CD4-positive, alpha-beta memory T cell (primary cell): ENCODE results near the gene CERT1. TPM values are rescaled to one million over a fixed set of nuclear protein-coding genes. Genes with fewer than 3 reads are reported as not detected.

Source experiments
- CTCF ChIA-PET: fragments of 350-600 bp; sonication (Branson Sonifier 250); formaldehyde crosslinking; loops from one replicate; lab custom pipeline; 2021; ENCODE audit warnings: inconsistent platforms; ENCODE audit not compliant: partially characterized antibody; lab: Charles Lee
- POLR2A ChIA-PET: fragments of 350-600 bp; sonication (Branson Sonifier 250); formaldehyde crosslinking; loops from one replicate; lab custom pipeline; 2021; ENCODE audit not compliant: partially characterized antibody; lab: Charles Lee
- DNase-seq, 5 donors: peaks; one replicate each; pipeline versions ENCODE4 v3.0.0 to v3.0.0-alpha.2; 2020 to 2022; ENCODE audit warnings: mixed read lengths in 1 of 5
- H3K27ac ChIP-seq: one replicate; pipeline ENCODE4 v1.7.0; 2013; ENCODE audit warnings: low read depth, low read length
- H3K27me3 ChIP-seq: 2 replicates; pipeline ENCODE4 v1.7.0; 2013; ENCODE audit warnings: mild to moderate bottlenecking, low read length, moderate library complexity; ENCODE audit not compliant: insufficient read depth
- H3K36me3 ChIP-seq: 2 replicates; pipeline ENCODE4 v1.7.0; 2013; ENCODE audit warnings: mild to moderate bottlenecking, low read length, moderate library complexity; ENCODE audit not compliant: insufficient read depth
- H3K4me1 ChIP-seq: 2 replicates; pipeline ENCODE4 v1.7.0; 2013; ENCODE audit warnings: mild to moderate bottlenecking, low read length, moderate library complexity; ENCODE audit not compliant: insufficient read depth
- H3K4me3 ChIP-seq, 2 donors: one replicate each; pipeline ENCODE4 v1.7.0; 2013; ENCODE audit warnings: low read length in 2 of 2, mild to moderate bottlenecking in 1 of 2
- H3K9me3 ChIP-seq, 2 donors: one replicate each; pipeline ENCODE4 v1.7.0; 2013; ENCODE audit warnings: low read length in 2 of 2, control low read depth in 1 of 2; ENCODE audit not compliant: control insufficient read depth in 1 of 2
- H3K27ac Mint-ChIP-seq, 7 donors: one replicate each; pipeline ENCODE4 v1.8.0; 2020 to 2021; ENCODE audit warnings: mixed read lengths in 7 of 7, mild to moderate bottlenecking in 6 of 7, inconsistent platforms in 3 of 7, moderate library complexity in 3 of 7
- H3K27me3 Mint-ChIP-seq, 2 donors: one replicate each; pipeline ENCODE4 v1.8.0; 2020 to 2021; ENCODE audit warnings: mixed read lengths in 2 of 2
- H3K36me3 Mint-ChIP-seq, 2 donors: one replicate each; pipeline ENCODE4 v1.8.0; 2020 to 2021; ENCODE audit warnings: mixed read lengths in 2 of 2, inconsistent platforms in 1 of 2, mild to moderate bottlenecking in 1 of 2
- H3K4me1 Mint-ChIP-seq, 4 donors: one replicate each; pipeline ENCODE4 v1.8.0; 2020 to 2021; ENCODE audit warnings: mixed read lengths in 4 of 4, mild to moderate bottlenecking in 1 of 4
- H3K4me3 Mint-ChIP-seq, 8 donors: one replicate each; pipeline ENCODE4 v1.8.0; 2020 to 2021; ENCODE audit warnings: mixed read lengths in 8 of 8, mild to moderate bottlenecking in 7 of 8, moderate library complexity in 6 of 8, inconsistent platforms in 3 of 8
- H3K9me3 Mint-ChIP-seq, 8 donors: one replicate each; pipeline ENCODE4 v1.8.0; 2020 to 2021; ENCODE audit warnings: mixed read lengths in 8 of 8, mild to moderate bottlenecking in 5 of 8, inconsistent platforms in 3 of 8, moderate library complexity in 1 of 8
- intact Hi-C: fragments of 100-400 bp; cut with micrococcal nuclease; formaldehyde crosslinking; loops from one replicate; pipeline ENCODE4 v1.15.1; 2023
- polyA plus RNA-seq, 2 donors: library from polyadenylated mRNA; unstranded; fragments of 300-500 nt; fragmentation: Illumina TruSeq; gene quantifications; one replicate each; pipeline ENCODE4 v1.2.3, GENCODE V29; 2021
- total RNA-seq, 2 experiments: library from RNA; stranded (reverse); gene quantifications; one replicate each; pipeline ENCODE4 v1.2.3, GENCODE V29; 2021

CERT1 gene
- total and polyA plus RNA-seq, 4 experiments from 2014 or later: 16.8 to 49.7 (median 33.2) TPM

GRCh38 chr5:75439276-75439675 is 72.2 kb downstream of the CERT1 start:
- no peaks in the 10 kb centered on the region for H3K4me1 ChIP-seq
- H3K27me3 Mint-ChIP-seq: no peaks in the 10 kb centered on the region
- no peaks in the 10 kb centered on the region for H3K27me3 ChIP-seq
- intact Hi-C loops: no loop called here
- ChIA-PET CTCF (no interaction called here), POLR2A (no interaction called here)
- H3K27ac Mint-ChIP-seq: peak overlapping the region in 1 of 7 donors; percentile 62
- no peak for DNase-seq
- no peaks in the 10 kb centered on the region for H3K9me3 ChIP-seq
- H3K27ac ChIP-seq: no peak overlapping the region
- peaks cover 10 to 16% (median 14%) of the 10 kb centered on the region in 4 donors for H3K4me1 Mint-ChIP-seq
- H3K36me3 Mint-ChIP-seq: peaks cover 19 to 41% of the 10 kb centered on the region in 2 donors
- no peak overlapping the region for H3K4me3 ChIP-seq
- H3K9me3 Mint-ChIP-seq: peaks cover 2 to 17% (median 6%) of the 10 kb centered on the region in 8 donors
- H3K36me3 ChIP-seq: no peaks in the 10 kb centered on the region
- H3K4me3 Mint-ChIP-seq: no peak overlapping the region

DNA sequence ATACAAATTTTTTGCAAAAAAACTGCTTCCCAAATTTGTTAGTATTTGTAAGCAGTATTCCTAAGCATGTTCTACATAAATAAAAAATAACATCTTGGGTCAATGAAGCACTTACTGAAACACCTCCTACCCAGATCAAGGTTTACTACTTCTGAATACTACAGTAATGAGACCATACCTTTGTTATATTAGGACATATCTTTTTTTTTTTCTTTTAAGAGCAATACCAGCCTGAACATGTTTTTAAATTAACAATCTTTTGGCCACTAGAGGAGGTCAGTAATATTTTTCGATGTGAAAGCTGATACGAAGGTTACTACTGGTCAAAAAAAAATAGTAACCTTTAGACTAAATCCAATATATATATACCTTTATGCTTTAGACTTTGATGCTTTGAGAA is 72.7 kb downstream of the CERT1 start:
- no peak overlapping the region for H3K27ac ChIP-seq
- CTCF ChIA-PET: no interaction called here
- POLR2A ChIA-PET: no interaction called here
- peaks cover 16 to 43% of the 10 kb centered on the region in 2 donors for H3K36me3 Mint-ChIP-seq
- H3K4me3 Mint-ChIP-seq: no peak overlapping the region
- no peaks in the 10 kb centered on the region for H3K36me3 ChIP-seq
- no peak overlapping the region for H3K27ac Mint-ChIP-seq
- H3K4me1 Mint-ChIP-seq: peaks cover 10 to 14% (median 14%) of the 10 kb centered on the region in 4 donors
- DNase-seq: no peak
- no peaks in the 10 kb centered on the region for H3K27me3 Mint-ChIP-seq
- intact Hi-C loops: no loop called here
- H3K4me3 ChIP-seq: no peak overlapping the region
- peaks cover 2 to 17% (median 6%) of the 10 kb centered on the region in 8 donors for H3K9me3 Mint-ChIP-seq
- no peaks in the 10 kb centered on the region for H3K27me3 ChIP-seq
- H3K9me3 ChIP-seq: no peaks in the 10 kb centered on the region
- H3K4me1 ChIP-seq: no peaks in the 10 kb centered on the region

GRCh38 chr5:75435096-75435495 is 76.3 kb downstream of the CERT1 start:
- no peak overlapping the region for H3K4me3 Mint-ChIP-seq
- peaks cover 3 to 11% (median 5%) of the 10 kb centered on the region in 4 donors for H3K4me1 Mint-ChIP-seq
- Histone ChIP-seq H3K27ac (no peak overlapping the region), H3K4me1 (no peaks in the 10 kb centered on the region), H3K36me3 (no peaks in the 10 kb centered on the region), H3K4me3 (no peak overlapping the region), H3K9me3 (no peaks in the 10 kb centered on the region), H3K27me3 (no peaks in the 10 kb centered on the region)
- no peak for DNase-seq
- peaks cover 0 to 2% (median 0%) of the 10 kb centered on the region in 8 donors for H3K9me3 Mint-ChIP-seq
- ChIA-PET CTCF (no interaction called here), POLR2A (no interaction called here)
- H3K27me3 Mint-ChIP-seq: no peaks in the 10 kb centered on the region
- H3K36me3 Mint-ChIP-seq: peaks cover 9 to 20% of the 10 kb centered on the region in 2 donors
- intact Hi-C loops: no loop called here
- peak overlapping the region in 2 of 7 donors; percentile 61 to 64 for H3K27ac Mint-ChIP-seq

GRCh38 chr5:75433814-75434506 is 77.5 kb downstream of the CERT1 start:
- DNase-seq: no peak
- Histone ChIP-seq H3K4me3 (no peak overlapping the region), H3K27me3 (no peaks in the 10 kb centered on the region), H3K27ac (no peak overlapping the region), H3K4me1 (no peaks in the 10 kb centered on the region), H3K36me3 (no peaks in the 10 kb centered on the region), H3K9me3 (no peaks in the 10 kb centered on the region)
- H3K27me3 Mint-ChIP-seq: no peaks in the 10 kb centered on the region
- H3K36me3 Mint-ChIP-seq: peaks cover 9 to 24% of the 10 kb centered on the region in 2 donors
- peaks cover 0 to 2% (median 0%) of the 10 kb centered on the region in 8 donors for H3K9me3 Mint-ChIP-seq
- H3K27ac Mint-ChIP-seq: peak overlapping the region in 1 of 7 donors; percentile 35
- ChIA-PET CTCF (no interaction called here), POLR2A (no interaction called here)
- H3K4me3 Mint-ChIP-seq: no peak overlapping the region
- intact Hi-C loops: no loop called here
- peaks cover 1 to 9% (median 6%) of the 10 kb centered on the region in 4 donors for H3K4me1 Mint-ChIP-seq

GRCh38 chr5:75414241-75414640 is 97.2 kb downstream of the CERT1 start:
- Mint-ChIP-seq H3K9me3 (no peaks in the 10 kb centered on the region), H3K27me3 (no peaks in the 10 kb centered on the region), H3K27ac (peak overlapping the region in 1 of 7 donors; percentile 58), H3K4me3 (no peak overlapping the region), H3K4me1 (peaks cover 0 to 2% (median under 1%) of the 10 kb centered on the region in 4 donors), H3K36me3 (peaks cover 39 to 48% of the 10 kb centered on the region in 2 donors)
- ChIA-PET CTCF (no interaction called here), POLR2A (no interaction called here)
- H3K9me3 ChIP-seq: no peaks in the 10 kb centered on the region
- H3K27ac ChIP-seq: no peak overlapping the region
- no peak overlapping the region for H3K4me3 ChIP-seq
- DNase-seq: no peak
- intact Hi-C loops: no loop called here
- H3K36me3 ChIP-seq: peaks cover 4% of the 10 kb centered on the region
- no peaks in the 10 kb centered on the region for H3K27me3 ChIP-seq
- no peaks in the 10 kb centered on the region for H3K4me1 ChIP-seq

DNA sequence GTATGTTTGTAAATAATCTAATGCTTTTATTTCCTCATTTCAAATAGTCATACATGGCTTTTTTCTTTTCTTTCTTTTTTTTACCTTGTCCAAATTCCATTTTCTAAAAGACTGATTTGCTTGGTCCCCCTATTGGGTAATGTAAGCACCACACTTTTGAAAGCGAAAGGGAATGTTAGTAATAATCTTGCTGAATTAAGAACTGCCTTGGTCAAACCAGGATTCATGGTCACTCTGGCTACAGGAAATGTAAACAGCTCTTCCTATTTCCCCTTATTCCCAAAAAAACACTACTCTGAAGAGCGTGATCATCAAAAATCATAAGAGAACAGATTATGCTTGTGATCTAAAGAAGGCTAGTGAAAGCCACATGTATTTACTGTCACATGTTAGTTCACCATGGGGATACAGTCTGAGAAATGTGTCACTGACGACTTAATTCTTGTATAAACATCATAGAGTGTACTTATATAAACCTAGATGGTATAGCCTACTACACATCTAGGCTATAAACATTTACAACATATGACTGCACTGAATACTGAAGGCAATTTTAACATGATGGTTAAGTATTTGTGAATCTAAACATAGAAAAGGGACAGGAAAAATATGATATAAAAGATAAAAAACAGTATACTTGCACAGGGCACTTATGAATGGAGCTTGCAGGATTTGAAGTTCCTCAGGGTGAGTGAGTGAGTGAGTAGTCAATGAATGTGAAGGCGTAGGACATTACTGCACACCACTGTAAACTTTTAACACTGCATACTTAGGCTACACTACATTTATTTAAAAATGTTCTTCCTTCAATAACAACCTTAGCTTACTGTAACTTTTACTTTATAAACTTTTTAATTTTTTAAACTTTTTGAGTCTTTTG is 99.1 kb downstream of the CERT1 start:
- no peak for DNase-seq
- no peaks in the 10 kb centered on the region for H3K27me3 Mint-ChIP-seq
- peaks cover 33 to 46% of the 10 kb centered on the region in 2 donors for H3K36me3 Mint-ChIP-seq
- H3K4me3 Mint-ChIP-seq: no peak overlapping the region
- H3K4me1 Mint-ChIP-seq: peaks cover 0 to 2% (median under 1%) of the 10 kb centered on the region in 4 donors
- intact Hi-C loops: no loop called here
- Histone ChIP-seq H3K4me1 (no peaks in the 10 kb centered on the region), H3K27ac (no peak overlapping the region), H3K27me3 (no peaks in the 10 kb centered on the region), H3K4me3 (no peak overlapping the region), H3K9me3 (no peaks in the 10 kb centered on the region), H3K36me3 (peaks cover 4% of the 10 kb centered on the region)
- POLR2A ChIA-PET: no interaction called here
- CTCF ChIA-PET: no interaction called here
- H3K27ac Mint-ChIP-seq: no peak overlapping the region
- no peaks in the 10 kb centered on the region for H3K9me3 Mint-ChIP-seq

- POLR2A ChIA-PET: no interaction called here
- intact Hi-C loops: no loop called here
- peak overlapping the region in 3 of 7 donors; percentile 3 to 19 (median 17) for H3K27ac Mint-ChIP-seq
Measured at GRCh38 chr5:75405296-75405695, 106.1 kb downstream of the CERT1 start.

More at GRCh38 chr5:75405296-75405695, 106.1 kb downstream of the CERT1 start:
- no peaks in the 10 kb centered on the region for H3K9me3 ChIP-seq
- H3K4me3 ChIP-seq: no peak overlapping the region
- Mint-ChIP-seq H3K9me3 (no peaks in the 10 kb centered on the region), H3K4me3 (no peak overlapping the region), H3K4me1 (peaks cover 0 to 8% (median 0%) of the 10 kb centered on the region in 4 donors), H3K27me3 (no peaks in the 10 kb centered on the region), H3K36me3 (peaks cover 19 to 35% of the 10 kb centered on the region in 2 donors)
- H3K4me1 ChIP-seq: no peaks in the 10 kb centered on the region
- no peak for DNase-seq
- H3K36me3 ChIP-seq: peaks cover 11% of the 10 kb centered on the region
- CTCF ChIA-PET: no interaction called here
- no peaks in the 10 kb centered on the region for H3K27me3 ChIP-seq
- H3K27ac ChIP-seq: no peak overlapping the region
